ENCODE measurements around the gene PARD3B. TPM values are rescaled to one million over a fixed set of nuclear protein-coding genes. Genes with fewer than 3 reads are reported as not detected.

Gene PARD3B
- total RNA-seq, 1 experiment from 2014 or later: 7.6 TPM

GRCh38 chr2:205079173-205079572, 533.9 kb downstream of the PARD3B start:
- CTCF ChIA-PET: no interaction called here
- Histone ChIP-seq H4K20me1 (ENCODE audit: insufficient read depth) (no peaks in the 10 kb centered on the region), H3K27me3 (ENCODE audit: insufficient read depth, low read depth) (no peaks in the 10 kb centered on the region), H3K27ac (no peak overlapping the region), H3K4me1 (replicated peaks; ENCODE audit: insufficient read depth) (no peaks in the 10 kb centered on the region), H2AFZ (no peak overlapping the region), H3F3A (ENCODE audit: insufficient read depth, low read depth) (no peaks in the 10 kb centered on the region), H3K36me3 (ENCODE audit: low read depth) (no peaks in the 10 kb centered on the region), H3K79me2 (ENCODE audit: low read depth) (no peaks in the 10 kb centered on the region), H3K9me3 (ENCODE audit: insufficient read depth, low read depth) (no peaks in the 10 kb centered on the region), H3K4me2 (no peak overlapping the region), H3K4me3 (no peak overlapping the region), H3K9me2 (ENCODE audit: insufficient read depth) (no peaks in the 10 kb centered on the region)
- POLR2A ChIA-PET (ENCODE audit: unreplicated experiment): no interaction called here
- no peak for DNase-seq
- intact Hi-C loops (cut with micrococcal nuclease; ENCODE audit: unreplicated experiment): no loop called here
- BruUV-seq (replicated peaks): no TSS peak
- TF ChIP-seq EZH2 (IDR thresholded peaks at IDR 0.05; ENCODE audit: low read depth) (no peak), CTCF (conservative IDR thresholded peaks at IDR 0.05) (no peak)

DNA sequence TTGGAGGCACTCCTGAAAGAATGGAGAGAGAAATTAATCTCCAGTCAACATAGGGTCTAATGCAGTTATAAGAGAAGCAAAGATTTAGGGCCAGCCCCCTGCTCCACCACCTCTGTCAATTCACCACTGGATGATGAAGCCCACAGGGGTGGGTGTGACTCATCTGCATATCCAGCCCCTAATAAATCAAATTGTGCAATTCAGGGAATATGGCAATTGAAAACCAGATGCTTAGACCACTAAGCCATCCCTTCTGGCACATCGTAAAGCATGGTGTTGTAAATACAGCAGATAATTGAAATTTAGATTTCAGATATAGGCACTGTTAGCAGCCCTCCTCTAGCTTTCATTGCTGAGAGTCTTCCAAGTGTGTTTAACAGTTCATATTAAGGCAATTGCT, 541.4 kb downstream of the PARD3B start:
- no peak overlapping the region for H3K27ac ChIP-seq
- no peaks in the 10 kb centered on the region for H3K9me2 ChIP-seq (ENCODE audit: insufficient read depth)
- no peak overlapping the region for H3K4me2 ChIP-seq
- DNase-seq: no peak
- H3K36me3 ChIP-seq (ENCODE audit: low read depth): no peaks in the 10 kb centered on the region
- H3K79me2 ChIP-seq (ENCODE audit: low read depth): no peaks in the 10 kb centered on the region
- BruUV-seq (replicated peaks): no TSS peak
- TF ChIP-seq CTCF (conservative IDR thresholded peaks at IDR 0.05) (no peak), EZH2 (IDR thresholded peaks at IDR 0.05; ENCODE audit: low read depth) (no peak)
- intact Hi-C loops (cut with micrococcal nuclease; ENCODE audit: unreplicated experiment): no loop called here
- no peaks in the 10 kb centered on the region for H3K27me3 ChIP-seq (ENCODE audit: insufficient read depth, low read depth)
- no peak overlapping the region for H2AFZ ChIP-seq
- CTCF ChIA-PET: no interaction called here
- POLR2A ChIA-PET (ENCODE audit: unreplicated experiment): no interaction called here
- no peaks in the 10 kb centered on the region for H3F3A ChIP-seq (ENCODE audit: insufficient read depth, low read depth)
- H3K4me1 ChIP-seq (replicated peaks; ENCODE audit: insufficient read depth): no peaks in the 10 kb centered on the region
- no peaks in the 10 kb centered on the region for H4K20me1 ChIP-seq (ENCODE audit: insufficient read depth)
- H3K4me3 ChIP-seq: no peak overlapping the region
- H3K9me3 ChIP-seq (ENCODE audit: insufficient read depth, low read depth): no peaks in the 10 kb centered on the region

- no peaks in the 10 kb centered on the region for H3K36me3 ChIP-seq (ENCODE audit: low read depth)
- no peak overlapping the region for H3K4me2 ChIP-seq
- intact Hi-C loops (cut with micrococcal nuclease; ENCODE audit: unreplicated experiment): no loop called here
- CTCF ChIA-PET: no interaction called here
- no peak overlapping the region for H3K27ac ChIP-seq
- no peaks in the 10 kb centered on the region for H3K4me1 ChIP-seq (replicated peaks; ENCODE audit: insufficient read depth)
- TF ChIP-seq CTCF (conservative IDR thresholded peaks at IDR 0.05): no peak
- TF ChIP-seq EZH2 (IDR thresholded peaks at IDR 0.05; ENCODE audit: low read depth): no peak
- H3K4me3 ChIP-seq: no peak overlapping the region
- no peaks in the 10 kb centered on the region for H4K20me1 ChIP-seq (ENCODE audit: insufficient read depth)
- no peaks in the 10 kb centered on the region for H3K79me2 ChIP-seq (ENCODE audit: low read depth)
- DNase-seq: no peak
- no TSS peak for BruUV-seq (replicated peaks)
- H3K9me3 ChIP-seq (ENCODE audit: insufficient read depth, low read depth): no peaks in the 10 kb centered on the region
- POLR2A ChIA-PET (ENCODE audit: unreplicated experiment): no interaction called here
- no peak overlapping the region for H2AFZ ChIP-seq
- no peaks in the 10 kb centered on the region for H3F3A ChIP-seq (ENCODE audit: insufficient read depth, low read depth)
- H3K27me3 ChIP-seq (ENCODE audit: insufficient read depth, low read depth): no peaks in the 10 kb centered on the region
- no peaks in the 10 kb centered on the region for H3K9me2 ChIP-seq (ENCODE audit: insufficient read depth)
These were observed 542.6 kb downstream of the PARD3B start for GRCh38 chr2:205087862-205088261.

All from PC-9 (cell line).